ENCODE measurements around the gene TBC1D22A.
"Not testable (repeated sequence)": the region's sequence is repeated elsewhere in the genome, so short reads cannot be mapped to it uniquely, and the experiment has no call there.

The TBC1D22A gene

GRCh38 chr22:46762238-46763050, at the start of gene TBC1D22A:
TSS of gene TBC1D22A (plus strand) at chr22:46762650. CDS start at chr22:46762787, 137 bp downstream.
- DNase-seq: peak; percentile 57

- DNase-seq: no peak
Measured at GRCh38 chr22:46714550-46714949, 47.9 kb upstream of the TBC1D22A start.

- DNase-seq: no peak
Measured at GRCh38 chr22:46719921-46720320, 42.5 kb upstream of the TBC1D22A start.

- no peak for DNase-seq
Measured at GRCh38 chr22:46721501-46722085, 40.9 kb upstream of the TBC1D22A start.

GRCh38 chr22:46723882-46724281, 38.6 kb upstream of the TBC1D22A start:
- DNase-seq: no peak

GRCh38 chr22:46725096-46725495, 37.4 kb upstream of the TBC1D22A start:
- no peak for DNase-seq

- no peak for DNase-seq
Measured at GRCh38 chr22:46726066-46726985, 36.1 kb upstream of the TBC1D22A start.

GRCh38 chr22:46726986-46727317, 35.5 kb upstream of the TBC1D22A start:
- DNase-seq: no peak

GRCh38 chr22:46727813-46728364, 34.6 kb upstream of the TBC1D22A start:
- DNase-seq: no peak

- no peak for DNase-seq
Measured at GRCh38 chr22:46728470-46728869, 34.0 kb upstream of the TBC1D22A start.

- no peak for DNase-seq
Measured at GRCh38 chr22:46730568-46731245, 31.7 kb upstream of the TBC1D22A start.

- DNase-seq: no peak
Measured at GRCh38 chr22:46731246-46732040, 31.0 kb upstream of the TBC1D22A start.

- no peak for DNase-seq
Measured at GRCh38 chr22:46732041-46732379, 30.4 kb upstream of the TBC1D22A start.

- DNase-seq: no peak
Measured at GRCh38 chr22:46732513-46732912, 29.9 kb upstream of the TBC1D22A start.

- not testable (repeated sequence) for DNase-seq
Measured at GRCh38 chr22:46734213-46734722, 28.2 kb upstream of the TBC1D22A start.

- no peak for DNase-seq
Measured at GRCh38 chr22:46734830-46735453, 27.5 kb upstream of the TBC1D22A start.

GRCh38 chr22:46735747-46736608, 26.5 kb upstream of the TBC1D22A start:
- DNase-seq: no peak

- DNase-seq: no peak
Measured at GRCh38 chr22:46736705-46737104, 25.7 kb upstream of the TBC1D22A start.

GRCh38 chr22:46737105-46737975, 25.1 kb upstream of the TBC1D22A start:
- peak; percentile 13 for DNase-seq
